ENCODE results near the gene UGT1A5. TPM values are rescaled to one million over a fixed set of nuclear protein-coding genes. Genes with fewer than 3 reads are reported as not detected.

Gene UGT1A5
- total RNA-seq = not detected

- ChIA-PET POLR2A (no interaction called here), CTCF (no interaction called here)
Measured at GRCh38 chr2:233712611-233713261, at the start of gene UGT1A5. TSS of gene UGT1A5 (plus strand) at chr2:233712907. CDS start at chr2:233712992, 85 bp downstream.

GRCh38 chr2:233663911-233664310 lies 48.8 kb upstream of the UGT1A5 start:
- CTCF ChIA-PET = no interaction called here
- POLR2A ChIA-PET = no interaction called here

- ChIA-PET CTCF (no interaction called here), POLR2A (no interaction called here)
Measured at GRCh38 chr2:233668605-233669260, 44.0 kb upstream of the UGT1A5 start.

- ChIA-PET CTCF (no interaction called here), POLR2A (no interaction called here)
Measured at GRCh38 chr2:233671290-233672161, 41.2 kb upstream of the UGT1A5 start, which contains the start of gene UGT1A9. TSS of gene UGT1A9 (plus strand) at chr2:233671898. CDS start at chr2:233671935, 37 bp downstream.

- ChIA-PET CTCF (no interaction called here), POLR2A (no interaction called here)
Measured at GRCh38 chr2:233672886-233673285, 39.8 kb upstream of the UGT1A5 start.

- CTCF ChIA-PET = no interaction called here
- POLR2A ChIA-PET = no interaction called here
Measured at GRCh38 chr2:233673896-233674295, 38.8 kb upstream of the UGT1A5 start.

GRCh38 chr2:233674314-233674713 lies 38.4 kb upstream of the UGT1A5 start:
- ChIA-PET POLR2A (no interaction called here), CTCF (no interaction called here)

- ChIA-PET CTCF (no interaction called here), POLR2A (no interaction called here)
Measured at GRCh38 chr2:233674995-233675394, 37.7 kb upstream of the UGT1A5 start.

- ChIA-PET CTCF (no interaction called here), POLR2A (no interaction called here)
Measured at GRCh38 chr2:233676046-233676445, 36.7 kb upstream of the UGT1A5 start.

GRCh38 chr2:233679196-233679595 lies 33.5 kb upstream of the UGT1A5 start:
- CTCF ChIA-PET = no interaction called here
- POLR2A ChIA-PET = no interaction called here

- ChIA-PET POLR2A (no interaction called here), CTCF (no interaction called here)
Measured at GRCh38 chr2:233680361-233681045, 32.2 kb upstream of the UGT1A5 start.

GRCh38 chr2:233681521-233682099 lies 31.1 kb upstream of the UGT1A5 start, which contains the start of gene UGT1A7:
TSS of gene UGT1A7 (plus strand) at chr2:233681901. CDS start at chr2:233681938, 37 bp downstream.
- POLR2A ChIA-PET = no interaction called here
- CTCF ChIA-PET = no interaction called here

GRCh38 chr2:233684640-233685039 lies 28.1 kb upstream of the UGT1A5 start:
- ChIA-PET POLR2A (no interaction called here), CTCF (no interaction called here)

- POLR2A ChIA-PET = no interaction called here
- CTCF ChIA-PET = no interaction called here
Measured at GRCh38 chr2:233686928-233687327, 25.8 kb upstream of the UGT1A5 start.

GRCh38 chr2:233688341-233688740 lies 24.4 kb upstream of the UGT1A5 start:
- ChIA-PET POLR2A (no interaction called here), CTCF (no interaction called here)

- POLR2A ChIA-PET = no interaction called here
- CTCF ChIA-PET = no interaction called here
Measured at GRCh38 chr2:233689031-233689430, 23.7 kb upstream of the UGT1A5 start.

GRCh38 chr2:233689501-233689900 lies 23.2 kb upstream of the UGT1A5 start:
- POLR2A ChIA-PET = no interaction called here

GRCh38 chr2:233690444-233690843 lies 22.3 kb upstream of the UGT1A5 start:
- POLR2A ChIA-PET = no interaction called here
- CTCF ChIA-PET = no interaction called here

More at GRCh38 chr2:233689501-233689900, 23.2 kb upstream of the UGT1A5 start:
- CTCF ChIA-PET = no interaction called here

- CTCF ChIA-PET = no interaction called here
Measured at GRCh38 chr2:233691443-233692433, 21.0 kb upstream of the UGT1A5 start.

More at GRCh38 chr2:233691443-233692433, 21.0 kb upstream of the UGT1A5 start:
- POLR2A ChIA-PET = no interaction called here

All from activated CD8-positive, alpha-beta memory T cell treated with anti-CD3 and anti-CD28 coated beads for 36 hours (primary cell).